ENCODE data around the gene SLC43A1.
"Not testable (repeated sequence)": the region's sequence is repeated elsewhere in the genome, so short reads cannot be mapped to it uniquely, and the experiment has no call there.

SLC43A1 gene

DNA sequence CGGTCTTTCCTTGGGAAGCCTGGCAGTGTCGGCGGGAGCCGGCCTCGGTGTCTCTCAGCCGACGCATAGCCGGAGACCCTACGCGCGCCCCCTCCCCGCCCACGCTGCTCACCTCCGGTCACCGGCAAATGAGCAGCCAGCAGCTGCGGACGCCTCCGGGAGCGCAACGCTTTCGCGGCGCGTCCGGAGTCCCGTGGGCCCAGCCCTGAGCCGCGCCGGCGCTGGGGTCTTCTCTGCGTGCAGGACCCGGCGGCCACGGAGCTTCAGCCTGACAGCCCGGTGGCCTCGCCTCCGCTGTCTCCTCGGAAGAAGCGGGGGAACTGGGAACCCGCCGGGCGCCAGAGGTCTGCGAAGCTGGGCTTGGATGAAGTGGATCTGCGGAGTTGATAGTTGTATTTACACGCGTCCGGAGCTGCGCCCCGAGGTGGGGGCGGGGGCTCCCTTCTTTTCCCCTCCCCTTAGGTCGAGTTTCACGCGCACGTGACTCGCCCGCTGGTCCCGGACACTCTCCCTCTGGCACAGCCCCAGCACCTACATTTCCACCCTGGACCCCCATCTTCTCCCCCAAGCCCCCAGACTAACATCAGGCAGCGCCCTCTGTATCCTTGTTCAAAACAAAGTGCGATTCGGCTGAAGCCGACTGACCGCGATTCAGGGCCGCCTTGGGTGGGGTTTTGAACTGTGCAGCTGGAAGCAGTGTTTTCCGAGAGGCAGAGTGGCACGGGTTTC, at the start of gene SLC43A1:
Gene SLC43A1, minus strand, starts transcription at position 371 of the 729 bp plus-strand sequence. CDS start 1,591 bp downstream, outside the sequence.
- DNase-seq = no peak

DNA sequence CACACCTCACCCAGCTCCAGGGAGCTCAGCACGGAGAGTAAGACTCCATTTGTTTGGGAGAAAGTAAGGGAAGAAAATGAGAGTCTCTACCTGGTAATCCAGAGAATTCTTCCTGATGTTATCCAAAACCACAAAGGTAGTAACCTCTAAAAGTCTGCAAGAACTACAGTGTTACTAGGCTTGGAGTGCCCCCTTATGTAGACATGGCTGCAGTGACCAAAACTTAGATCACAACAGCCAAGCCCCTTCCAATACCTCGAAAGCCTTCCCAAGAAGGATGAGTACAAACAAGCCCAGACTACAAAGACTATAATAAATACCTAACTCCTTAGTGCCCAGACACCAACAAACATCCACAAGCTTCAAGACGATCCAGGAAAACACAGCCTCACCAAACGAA, 47.1 kb upstream of the SLC43A1 start:
- no peak for DNase-seq

DNA sequence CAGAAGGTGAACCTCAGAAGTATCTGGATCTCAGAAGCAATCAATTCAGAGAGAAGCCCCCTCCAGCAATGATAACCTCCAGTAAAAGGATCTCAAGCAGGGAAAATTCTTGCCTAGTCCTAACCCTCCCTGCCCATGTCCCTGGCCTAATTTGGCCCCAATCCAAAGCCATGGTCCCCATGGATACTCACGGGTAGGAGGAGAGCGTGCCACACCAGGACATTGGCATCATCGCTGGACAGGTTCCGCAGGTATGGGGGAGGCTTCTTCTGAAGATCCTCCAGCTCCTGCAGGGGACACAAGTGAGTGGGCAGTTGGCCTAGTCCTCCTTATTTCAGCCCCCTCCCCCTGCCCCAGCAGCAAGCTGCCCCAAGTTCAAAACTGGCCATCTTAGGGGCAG, 44.6 kb upstream of the SLC43A1 start:
- DNase-seq = no peak

DNA sequence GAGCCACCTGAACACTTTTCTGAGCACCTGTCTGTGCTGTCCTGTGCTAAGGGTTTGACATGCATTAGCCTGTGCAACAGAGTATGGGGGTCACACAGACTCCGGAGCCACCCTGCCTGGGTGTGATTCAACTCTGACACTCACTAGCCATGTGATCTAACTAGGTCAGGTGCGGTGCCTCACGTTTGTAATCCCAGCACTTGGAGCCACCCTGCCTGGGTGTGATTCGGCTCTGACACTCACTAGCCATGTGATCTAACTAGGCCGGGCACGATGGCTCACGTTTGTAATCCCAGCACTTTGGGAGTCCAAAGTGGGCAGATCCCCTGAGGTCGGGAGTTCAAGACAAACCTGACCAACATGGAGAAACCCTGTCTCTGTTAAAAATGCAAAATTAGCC, 40.5 kb upstream of the SLC43A1 start:
- DNase-seq = no peak

DNA sequence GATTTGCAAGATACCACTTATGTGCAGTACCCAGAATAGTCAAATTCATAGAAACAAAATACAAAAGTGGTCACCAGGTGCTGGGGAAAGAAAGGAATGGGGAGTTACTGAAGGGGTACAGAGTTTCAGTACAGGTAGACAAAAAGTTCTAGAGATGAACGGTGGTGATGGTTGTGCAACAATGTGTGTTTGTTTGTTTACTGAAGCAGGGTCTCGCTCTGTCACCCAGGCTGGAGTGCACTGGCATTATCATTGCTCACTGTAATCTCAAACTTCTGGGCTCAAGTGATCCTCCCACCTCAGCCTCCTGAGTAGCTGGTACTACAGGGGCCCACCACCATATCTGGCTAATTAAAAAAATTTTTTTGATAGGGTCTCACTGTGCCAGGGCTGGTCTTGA, 39.9 kb upstream of the SLC43A1 start:
- DNase-seq = no peak

DNA sequence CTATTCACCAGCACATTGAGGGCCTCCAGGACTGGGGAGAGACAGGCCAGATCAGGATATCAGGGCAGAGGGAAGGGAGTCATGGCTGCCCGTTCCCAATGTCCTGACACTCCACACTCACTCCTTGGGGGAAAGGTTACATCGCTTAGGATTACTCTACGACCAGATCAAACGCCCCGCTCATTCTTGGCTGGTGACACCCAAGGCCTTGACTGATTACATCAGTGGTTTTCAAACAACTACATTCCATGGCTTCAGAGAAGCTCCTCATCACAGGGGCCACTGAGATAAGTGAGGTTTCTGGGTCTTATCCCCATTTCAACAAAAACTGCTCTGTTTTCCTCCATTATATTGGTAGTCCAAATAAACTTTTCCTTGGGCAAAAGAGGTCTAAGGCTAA, 37.0 kb upstream of the SLC43A1 start:
- DNase-seq = no peak

DNA sequence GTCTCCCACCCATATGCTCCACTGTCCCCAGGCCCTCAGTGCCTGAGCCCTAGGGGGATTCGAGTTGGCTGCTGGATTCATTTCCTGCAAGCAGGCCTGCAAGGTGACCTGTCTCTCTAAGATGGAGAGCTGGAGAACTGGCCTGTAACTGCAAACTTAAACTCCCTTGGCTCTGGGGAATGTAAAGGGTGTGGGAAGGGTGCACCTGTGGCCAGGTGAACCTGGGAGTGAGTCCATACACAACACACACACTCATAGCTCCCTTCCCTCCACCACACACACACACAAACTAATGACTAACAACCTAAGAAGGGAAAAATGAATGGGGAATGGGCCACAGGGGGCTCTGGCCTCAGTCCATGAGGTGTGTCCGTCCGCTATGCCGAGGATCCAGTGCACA, 36.4 kb upstream of the SLC43A1 start:
- no peak for DNase-seq

DNA sequence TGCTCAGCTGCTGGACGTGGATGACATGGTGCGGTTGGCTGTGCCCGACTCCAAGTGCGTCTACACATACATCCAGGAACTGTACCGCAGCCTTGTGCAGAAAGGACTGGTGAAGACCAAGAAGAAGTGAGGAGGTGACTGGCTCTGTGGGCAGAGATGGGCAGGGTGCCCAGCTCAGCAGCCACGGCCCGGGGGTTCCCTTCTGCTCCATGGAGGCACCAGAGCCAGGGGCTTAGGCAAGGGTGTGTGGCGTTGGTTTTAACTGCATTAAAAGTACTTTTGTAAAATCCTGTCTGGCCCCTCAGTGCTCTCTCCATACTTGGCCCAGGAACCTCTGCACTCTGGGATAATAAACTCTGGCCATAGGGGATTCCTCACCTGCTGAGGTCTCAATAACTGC, 34.5 kb upstream of the SLC43A1 start:
- no peak for DNase-seq

DNA sequence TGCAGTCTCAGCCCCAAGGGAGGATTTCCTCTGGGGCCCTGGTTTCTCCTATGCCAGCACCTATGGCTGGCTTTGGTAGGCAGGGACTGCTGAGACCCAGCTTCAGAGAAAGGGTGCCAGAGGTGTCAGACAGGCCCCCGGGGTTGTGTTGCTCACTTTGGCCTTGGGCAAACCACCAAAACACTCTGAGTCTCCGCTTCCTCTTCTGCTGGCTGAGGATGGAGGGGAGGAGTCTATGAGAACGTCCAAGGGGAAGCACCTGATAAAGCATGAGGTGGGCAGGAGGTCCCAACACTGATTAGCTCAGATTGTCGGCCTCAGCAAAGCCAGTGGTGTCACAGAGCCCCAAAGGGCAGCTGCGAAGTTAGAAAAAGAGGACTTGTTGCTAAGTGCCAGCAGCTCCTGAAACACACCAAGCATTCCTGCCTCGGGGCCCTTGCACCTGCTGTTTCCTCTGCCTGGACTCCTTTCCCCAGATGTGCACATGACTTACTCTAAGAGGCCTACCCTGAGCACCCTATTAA, 32.4 kb upstream of the SLC43A1 start:
- no peak for DNase-seq

DNA sequence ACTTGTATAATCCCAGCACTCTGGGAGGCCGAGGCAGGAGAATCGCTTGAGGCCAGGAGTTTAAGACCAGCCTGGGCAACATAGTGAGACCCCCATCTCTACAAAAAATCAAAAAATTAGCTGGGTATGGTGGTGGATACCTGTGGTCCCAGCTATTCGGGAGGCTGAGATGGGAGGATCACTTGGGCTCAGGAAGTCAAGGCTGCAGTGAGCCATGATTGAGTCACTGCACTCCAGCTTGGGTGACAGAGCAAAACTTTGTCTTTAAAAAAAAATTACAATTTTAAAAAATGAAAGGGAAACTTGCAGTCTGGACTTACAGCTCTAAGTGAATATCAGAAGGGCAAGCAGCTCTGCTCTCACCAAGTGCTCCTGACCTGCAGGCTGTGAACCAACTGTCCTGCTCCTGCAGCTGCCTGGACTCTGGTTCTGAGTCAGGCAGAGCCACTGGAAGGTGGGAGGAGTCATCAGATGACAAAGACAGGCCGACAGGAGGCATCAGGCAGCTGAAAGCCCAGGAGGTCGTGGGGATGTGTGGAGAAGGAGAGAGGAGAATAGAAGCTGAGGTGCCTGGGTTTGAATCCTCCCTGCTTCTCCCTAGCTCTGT, 31.5 kb upstream of the SLC43A1 start:
- DNase-seq = no peak

DNA sequence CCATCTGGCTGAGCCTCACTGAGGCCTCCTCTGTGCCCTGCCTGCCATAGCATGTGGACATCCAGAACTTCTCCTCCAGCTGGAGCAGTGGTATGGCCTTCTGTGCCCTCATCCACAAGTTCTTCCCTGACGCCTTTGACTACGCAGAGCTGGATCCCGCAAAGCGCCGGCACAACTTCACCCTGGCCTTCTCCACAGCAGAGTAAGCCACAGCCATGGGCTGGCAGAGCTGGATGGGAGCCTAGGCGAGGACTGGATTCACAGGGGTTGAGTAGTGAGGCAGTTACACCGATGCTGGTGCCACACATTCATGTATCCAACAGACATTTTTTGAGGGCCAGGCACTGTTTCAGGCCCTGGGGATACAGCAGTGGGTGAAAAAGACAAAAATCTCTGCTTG, 30.9 kb upstream of the SLC43A1 start:
- no peak for DNase-seq

DNA sequence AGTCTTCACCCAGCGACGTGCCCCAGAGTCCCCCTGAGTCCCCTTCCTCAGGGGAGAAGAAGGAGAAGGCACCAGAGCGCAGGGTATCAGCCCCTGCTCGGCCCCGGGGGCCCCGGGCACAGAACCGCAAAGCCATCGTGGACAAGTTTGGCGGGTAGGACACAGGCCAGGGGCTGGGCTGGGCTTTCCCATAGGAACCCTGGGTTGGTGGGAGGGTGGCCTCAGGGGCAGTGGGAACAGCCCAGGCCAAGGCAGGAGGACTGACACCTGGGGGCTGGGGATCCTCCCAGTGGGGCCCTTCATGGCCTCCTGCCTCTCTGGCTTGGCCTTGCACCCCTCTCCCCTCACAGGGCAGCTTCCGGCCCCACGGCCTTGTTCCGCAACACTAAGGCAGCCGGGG, 30.4 kb upstream of the SLC43A1 start:
- no peak for DNase-seq

DNA sequence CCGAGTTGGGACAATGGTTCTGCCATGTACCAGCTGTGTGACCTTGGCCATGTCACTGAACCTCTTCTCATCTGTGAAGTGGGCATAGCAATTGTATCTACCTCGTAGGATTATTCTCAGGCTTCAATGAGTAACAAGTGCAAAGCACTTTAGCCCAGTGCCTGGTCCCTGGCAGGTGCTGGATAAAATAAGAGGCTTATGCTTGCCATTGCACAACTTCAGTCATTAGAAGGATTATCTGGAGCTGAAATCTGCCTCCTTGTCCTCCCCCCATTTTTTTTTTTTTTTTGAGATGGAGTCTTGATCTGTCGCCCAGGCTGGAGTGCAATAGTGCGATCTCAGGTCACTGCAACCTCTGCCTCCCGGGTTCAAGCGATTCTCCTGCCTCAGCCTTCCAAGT, 29.1 kb upstream of the SLC43A1 start:
- DNase-seq = no peak

DNA sequence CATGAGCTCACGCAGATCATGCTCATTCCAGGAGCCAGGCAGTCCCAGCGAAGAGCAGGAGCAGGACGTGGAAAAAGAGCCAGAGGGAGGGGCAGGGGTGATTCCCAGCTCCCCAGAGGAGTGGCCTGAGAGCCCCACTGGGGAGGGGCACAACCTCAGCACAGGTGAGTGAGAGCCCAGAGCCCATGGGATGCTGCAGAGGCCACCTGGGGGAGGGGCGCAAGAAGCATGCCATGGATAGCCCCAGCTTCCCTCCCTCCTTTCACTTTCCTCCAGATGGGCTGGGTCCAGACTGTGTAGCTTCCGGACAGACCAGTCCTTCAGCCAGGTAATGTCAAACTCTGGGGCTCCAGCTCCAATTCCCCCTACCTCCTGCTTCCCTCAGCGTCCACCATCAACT, 28.1 kb upstream of the SLC43A1 start:
- DNase-seq = no peak

DNA sequence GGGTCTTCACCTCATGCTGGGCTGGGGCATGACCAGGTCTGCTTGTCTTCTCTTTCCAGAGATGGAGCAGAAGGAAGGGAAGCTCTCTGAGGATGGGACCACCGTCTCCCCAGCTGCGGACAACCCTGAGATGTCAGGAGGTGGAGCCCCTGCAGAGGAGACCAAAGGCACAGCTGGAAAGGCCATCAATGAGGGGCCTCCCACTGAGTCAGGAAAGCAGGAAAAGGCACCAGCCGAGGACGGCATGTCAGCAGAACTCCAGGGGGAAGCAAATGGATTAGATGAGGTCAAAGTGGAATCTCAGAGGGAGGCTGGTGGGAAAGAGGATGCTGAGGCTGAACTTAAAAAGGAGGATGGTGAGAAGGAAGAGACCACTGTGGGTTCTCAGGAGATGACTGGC, 27.1 kb upstream of the SLC43A1 start:
- DNase-seq = no peak

DNA sequence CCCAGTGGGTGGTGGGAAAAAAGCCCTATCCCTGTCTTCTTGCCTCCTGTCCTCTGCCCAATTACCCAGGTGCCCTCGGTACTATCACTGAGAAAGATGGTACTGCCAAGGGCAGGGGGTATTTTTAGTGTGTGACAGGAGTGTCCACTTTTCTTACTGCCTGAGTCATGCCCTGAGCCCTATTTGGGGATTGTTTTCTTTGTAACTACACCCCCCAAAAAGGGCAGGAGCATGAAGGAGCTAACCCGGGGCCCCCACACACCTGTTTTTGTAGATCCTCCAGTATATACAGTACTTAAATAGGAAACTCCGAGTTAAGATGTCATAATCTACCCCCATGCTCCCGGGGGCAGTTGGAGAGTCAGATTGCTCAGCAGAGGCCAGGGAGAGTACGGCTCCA, 25.7 kb upstream of the SLC43A1 start:
- DNase-seq = no peak

DNA sequence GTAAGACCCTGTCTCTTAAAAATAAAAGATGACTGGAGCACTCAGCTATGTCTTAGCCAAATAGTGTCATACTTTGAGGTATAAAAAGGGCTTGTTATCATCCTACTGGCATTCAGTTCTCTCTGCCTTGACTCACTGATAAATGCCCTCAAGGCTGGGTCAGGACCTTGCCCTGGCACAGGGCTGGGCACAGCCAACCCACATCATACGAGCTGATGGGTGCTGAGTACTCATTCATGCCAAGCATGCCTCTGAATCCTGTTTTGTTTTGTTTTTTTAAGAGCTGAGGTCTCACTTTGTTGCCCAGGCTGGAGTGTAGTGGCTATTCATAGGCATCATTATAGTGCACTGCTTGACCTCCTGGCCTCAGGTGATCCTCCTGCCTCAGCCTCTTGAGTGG, 23.8 kb upstream of the SLC43A1 start:
- no peak for DNase-seq

DNA sequence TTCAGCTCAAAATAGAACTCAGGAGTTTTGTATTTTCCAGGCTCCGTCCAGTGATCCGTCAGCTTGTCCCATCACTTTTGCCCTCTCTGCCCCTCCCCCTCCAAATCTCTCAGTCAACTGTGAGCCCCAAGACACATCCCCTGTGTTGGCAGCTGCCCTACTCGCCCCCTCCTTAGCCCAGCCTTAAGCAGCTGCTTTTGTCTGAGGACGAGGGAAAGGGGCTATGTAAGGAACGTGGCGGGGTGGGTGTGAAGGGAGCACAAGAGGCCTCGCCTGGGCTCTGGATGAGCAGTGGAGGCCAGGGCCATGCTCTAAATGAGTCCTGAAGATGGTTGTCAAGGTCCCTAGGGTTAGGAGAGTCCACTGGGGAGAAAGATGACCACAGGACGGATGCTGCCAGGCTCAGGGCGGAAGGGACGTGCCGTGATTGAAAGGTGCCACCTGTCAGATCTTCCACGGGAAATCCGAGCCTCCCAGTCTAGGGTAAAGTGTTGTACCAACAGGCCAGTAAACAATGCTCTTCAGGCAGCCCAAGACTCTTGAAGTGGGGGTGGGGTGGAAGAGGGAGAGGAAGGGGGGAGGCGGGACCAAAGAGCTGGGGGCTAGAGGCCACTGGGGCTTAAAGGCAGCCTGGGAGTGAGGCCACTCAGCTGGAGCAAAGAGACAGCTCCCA, 21.6 kb upstream of the SLC43A1 start, which contains the start of gene SMTNL1:
Gene SMTNL1, plus strand, starts transcription at position 649 of the 673 bp plus-strand sequence. CDS start 5,048 bp downstream, outside the sequence.
- DNase-seq = no peak

DNA sequence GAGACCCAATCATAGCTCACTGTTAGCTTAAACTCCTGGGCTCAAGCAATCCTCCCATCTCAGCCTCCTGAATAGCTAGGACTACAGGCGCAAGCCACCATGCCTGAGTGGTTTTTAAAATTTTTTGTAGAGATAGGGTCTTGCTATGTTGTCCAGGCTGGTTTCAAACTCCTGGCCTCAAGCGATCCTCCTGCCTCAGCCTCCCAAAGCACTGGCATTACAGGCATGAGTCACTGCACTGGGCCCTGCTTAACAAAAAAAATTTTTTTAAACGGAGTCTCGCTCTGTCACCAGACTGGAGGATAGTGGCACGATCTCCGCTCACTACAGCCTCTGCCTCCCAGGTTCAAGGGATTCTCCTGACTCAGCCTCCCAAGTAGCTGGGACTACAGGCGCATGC, 18.9 kb upstream of the SLC43A1 start:
- DNase-seq = not testable (repeated sequence)

DNA sequence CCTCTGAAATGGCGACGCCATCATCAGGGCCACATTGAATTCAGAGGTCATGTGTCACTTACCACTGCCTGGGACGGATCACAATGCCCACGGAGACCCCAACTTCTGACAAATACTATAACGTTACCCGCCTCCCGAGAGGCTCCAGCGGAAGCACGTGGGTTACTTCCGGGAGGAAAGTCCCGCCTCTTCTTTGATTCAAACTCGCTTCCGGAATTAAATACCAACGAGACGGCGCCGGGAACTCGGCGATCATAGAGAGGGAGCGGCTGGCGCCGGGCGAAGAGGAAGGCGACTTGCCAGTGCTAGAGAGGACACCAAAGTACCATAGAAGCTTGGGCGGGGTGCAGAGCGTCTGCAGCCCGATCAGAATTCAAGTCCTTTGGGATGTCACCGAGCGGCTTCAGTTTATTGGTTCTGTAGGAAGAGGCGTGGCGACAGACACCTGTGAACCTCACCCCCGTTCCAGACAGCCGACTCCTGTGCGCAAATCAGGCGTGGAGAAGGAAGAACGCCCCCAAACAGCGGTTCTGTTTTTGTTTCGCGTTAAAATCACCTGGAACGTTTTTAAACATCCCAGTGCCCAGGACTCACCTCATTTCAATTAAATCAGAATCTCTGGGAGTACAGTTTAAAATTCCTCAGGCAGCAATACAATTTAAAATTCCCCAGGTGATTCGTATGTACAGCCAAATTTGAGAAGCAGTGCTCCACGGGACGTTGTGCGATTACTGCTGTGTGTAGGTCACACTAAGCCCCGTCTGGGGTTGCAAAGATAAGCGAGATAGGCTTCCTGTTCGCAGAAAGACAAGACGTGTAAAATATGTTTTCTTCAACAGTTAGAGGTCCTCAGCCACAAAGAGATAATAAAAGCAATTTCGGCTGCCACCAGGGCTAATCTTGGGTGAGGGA, 15.3 kb upstream of the SLC43A1 start, which contains the start of gene TIMM10:
Gene TIMM10, minus strand, starts transcription at position 159 of the 912 bp plus-strand sequence. CDS start 565 bp downstream, outside the sequence.
- peak; percentile 94 to 99 for DNase-seq

DNA sequence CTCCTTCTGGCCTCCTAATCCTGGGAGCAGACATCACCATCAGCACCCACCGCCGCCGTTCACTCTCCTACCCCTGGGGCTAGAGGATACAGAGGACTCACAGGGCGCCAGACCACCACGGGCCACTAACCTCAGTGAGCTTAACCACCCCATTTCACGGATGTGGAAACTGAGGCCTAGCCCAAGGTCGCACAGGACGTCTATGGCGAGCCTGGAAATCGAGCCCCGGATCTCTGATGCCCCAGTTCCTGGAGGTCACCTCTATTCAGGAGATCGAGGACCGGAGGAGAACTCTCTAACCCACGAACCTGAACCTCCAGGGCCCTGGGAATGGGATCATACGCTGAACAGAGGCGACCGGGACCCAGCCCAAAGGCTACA, 14.7 kb upstream of the SLC43A1 start:
- DNase-seq = no peak

DNA sequence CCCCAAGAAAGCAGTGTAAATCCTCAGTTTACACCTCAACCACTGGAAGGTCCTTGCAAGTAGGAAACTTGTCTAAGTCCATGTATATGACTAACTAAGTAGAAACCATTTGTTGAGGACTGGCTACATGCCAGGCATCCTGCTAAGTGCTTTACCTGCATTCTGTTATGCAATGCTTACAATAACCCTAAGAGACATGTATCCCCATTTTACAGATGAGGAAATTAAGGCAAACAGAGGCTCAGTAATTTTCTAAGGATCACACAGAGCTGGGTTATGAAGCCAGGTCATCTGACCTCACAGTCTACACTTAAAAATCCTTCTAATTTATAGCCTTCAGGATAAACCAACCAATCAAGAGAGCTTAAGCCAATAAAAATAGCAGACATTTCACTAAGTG, 13.5 kb upstream of the SLC43A1 start:
- DNase-seq = no peak

Measured in hippocampal formation (tissue), 2 donors.